ENCODE data around the gene ADAMTS3.

- TF ChIP-seq CTCF (IDR thresholded peaks at IDR 0.05) (no peak), EP300 (IDR thresholded peaks at IDR 0.05) (no peak), POLR2A (IDR thresholded peaks at IDR 0.05) (no peak), POLR2AphosphoS5 (IDR thresholded peaks at IDR 0.05) (no peak)
Measured at GRCh38 chr4:72496119-72496518, 72.9 kb downstream of the ADAMTS3 start.

Data from stomach (tissue), 4 donors.